ENCODE data around the gene MAFG. TPM values are rescaled to one million over a fixed set of nuclear protein-coding genes. Genes with fewer than 3 reads are reported as not detected.
A peak's percentile ranks its signal among the peaks of the same experiment; 100 is the strongest.

Gene MAFG
- total RNA-seq, 2 donors from 2014 or later: 19.6 to 35.2 TPM

- H3K36me3 Mint-ChIP-seq: peaks cover 5 to 8% of the 10 kb centered on the region in 2 donors
- ATAC-seq (no peak), DNase-seq (ENCODE audit: low spot score in 2 of 2) (no peak)
- H3K9me3 Mint-ChIP-seq: no peaks in the 10 kb centered on the region
- H3K27ac Mint-ChIP-seq: no peak overlapping the region
Measured at GRCh38 chr17:81878294-81878693, 49.2 kb downstream of the MAFG start.

- ATAC-seq (no peak), DNase-seq (ENCODE audit: low spot score in 2 of 2) (no peak)
- Mint-ChIP-seq H3K27ac (no peak overlapping the region), H3K36me3 (peaks cover 8 to 9% of the 10 kb centered on the region in 2 donors), H3K9me3 (no peaks in the 10 kb centered on the region)
Measured at GRCh38 chr17:81877569-81877968, 50.0 kb downstream of the MAFG start.

DNA sequence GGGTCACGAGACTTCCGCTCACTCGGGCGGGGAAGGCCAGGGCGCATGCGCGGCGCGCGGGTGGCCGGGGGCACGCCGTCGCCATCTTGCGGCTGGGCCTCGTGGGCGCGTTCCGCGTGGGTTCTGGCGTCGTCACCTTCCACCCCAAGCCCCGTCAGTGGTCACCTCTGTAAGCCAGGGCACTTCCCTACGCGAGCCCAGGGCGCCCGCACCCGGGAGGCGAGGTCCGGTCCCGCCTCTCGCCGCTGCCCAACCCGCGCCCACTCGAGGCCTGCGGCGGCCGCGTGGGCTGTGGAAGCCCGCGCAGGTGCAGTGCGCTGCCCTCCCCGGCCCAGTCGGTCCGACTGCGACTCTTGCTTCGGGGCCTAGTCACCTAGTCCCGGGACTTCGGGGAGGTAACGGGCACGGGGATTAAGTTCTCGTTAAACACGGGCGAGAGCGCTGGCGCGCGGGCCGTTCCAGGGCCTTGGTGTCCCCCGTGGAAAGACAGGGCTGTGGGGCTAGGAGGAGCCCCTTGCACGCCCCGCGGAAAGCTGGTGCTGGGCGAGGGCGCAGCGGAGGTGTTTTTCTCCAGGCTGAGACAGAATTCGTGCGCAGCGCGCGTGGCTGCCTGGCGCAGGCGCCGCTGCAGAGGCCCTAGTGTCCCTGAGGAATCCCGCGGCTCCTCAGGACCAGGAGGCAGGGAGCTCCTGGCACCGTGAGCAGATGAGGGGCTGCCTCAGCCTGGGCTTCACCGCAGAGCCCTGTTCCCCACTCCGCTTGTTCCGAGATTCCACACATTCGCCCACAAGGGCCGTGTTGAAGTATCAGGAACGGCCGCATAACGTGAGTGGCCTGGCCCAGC lies 55.9 kb downstream of the MAFG start:
- peaks cover 16 to 22% of the 10 kb centered on the region in 2 donors for H3K36me3 Mint-ChIP-seq
- peak in 1 of 2 donors; percentile 49 for ATAC-seq
- H3K27ac Mint-ChIP-seq: peak overlapping the region; percentile 96 to 97
- H3K9me3 Mint-ChIP-seq: no peaks in the 10 kb centered on the region
- peak; percentile 97 for DNase-seq (ENCODE audit: low spot score in 2 of 2)

- ATAC-seq: peak; percentile 71 to 73
- no peak for DNase-seq (ENCODE audit: low spot score in 2 of 2)
- H3K9me3 Mint-ChIP-seq: no peaks in the 10 kb centered on the region
- H3K27ac Mint-ChIP-seq: peak within 1 kb of the TSS; percentile 97
- H3K36me3 Mint-ChIP-seq: peaks cover 16 to 22% of the 10 kb centered on the region in 2 donors
Measured at GRCh38 chr17:81870981-81871386, 56.6 kb downstream of the MAFG start, which contains the start of gene ARHGDIA. Gene ARHGDIA (minus strand): TSS chr17:81871337. CDS start chr17:81869930, 1,407 bp downstream.

- ATAC-seq: peak; percentile 31 to 40
- DNase-seq (ENCODE audit: low spot score in 2 of 2): peak in 1 of 2 donors; percentile 53
- Mint-ChIP-seq H3K36me3 (peaks cover 16 to 22% of the 10 kb centered on the region in 2 donors), H3K9me3 (no peaks in the 10 kb centered on the region), H3K27ac (peak overlapping the region; percentile 97)
Measured at GRCh38 chr17:81870131-81870980, 57.2 kb downstream of the MAFG start.

DNA sequence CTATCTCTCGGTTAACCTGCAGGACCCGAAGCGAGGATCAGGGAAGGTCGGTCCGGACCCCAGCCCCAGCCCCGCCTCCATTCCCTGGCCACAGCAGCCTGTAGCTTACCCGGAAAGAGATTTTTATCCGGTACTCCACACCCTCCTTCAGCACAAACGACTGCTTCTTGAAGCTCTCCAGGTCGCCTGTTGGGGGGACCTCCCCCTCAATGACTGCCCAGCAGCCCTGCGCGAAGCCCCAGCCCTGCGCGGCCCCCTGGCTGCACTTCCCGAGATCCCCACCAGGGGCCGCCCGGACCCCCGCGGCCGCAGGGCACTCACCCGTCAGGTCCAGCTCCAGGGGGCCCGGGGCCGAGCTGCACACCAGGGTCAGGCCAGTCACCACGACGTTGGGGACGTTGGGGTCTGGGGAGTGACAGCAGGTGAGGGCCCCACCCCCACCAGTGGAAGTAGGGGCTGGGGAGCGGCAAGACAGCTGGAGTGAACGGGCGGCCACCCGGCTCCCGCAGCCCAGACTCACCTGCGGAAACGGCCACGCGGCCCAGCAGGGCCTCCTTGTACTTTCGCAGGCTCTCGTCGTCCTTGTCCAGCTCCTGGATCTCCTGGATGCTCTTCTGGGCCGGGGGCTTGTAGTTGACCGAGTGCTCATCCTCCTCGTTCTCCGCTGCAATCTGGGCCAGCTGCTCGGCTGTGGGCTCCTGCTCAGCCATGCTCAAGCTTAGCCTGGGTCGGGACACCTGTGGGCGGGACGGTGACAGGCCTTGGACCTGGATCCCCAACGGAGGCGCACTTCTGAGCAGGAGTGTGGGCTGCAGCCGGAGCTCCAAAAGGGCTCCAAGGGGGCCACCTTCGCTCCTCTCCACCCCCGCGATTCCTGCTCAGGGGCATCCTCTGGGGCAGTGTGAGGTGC lies 58.1 kb downstream of the MAFG start:
- DNase-seq (ENCODE audit: low spot score in 2 of 2): peak in 1 of 2 donors; percentile 70
- no peaks in the 10 kb centered on the region for H3K9me3 Mint-ChIP-seq
- no peak for ATAC-seq
- peak overlapping the region; percentile 92 to 97 for H3K27ac Mint-ChIP-seq
- peaks cover 16 to 22% of the 10 kb centered on the region in 2 donors for H3K36me3 Mint-ChIP-seq

DNA sequence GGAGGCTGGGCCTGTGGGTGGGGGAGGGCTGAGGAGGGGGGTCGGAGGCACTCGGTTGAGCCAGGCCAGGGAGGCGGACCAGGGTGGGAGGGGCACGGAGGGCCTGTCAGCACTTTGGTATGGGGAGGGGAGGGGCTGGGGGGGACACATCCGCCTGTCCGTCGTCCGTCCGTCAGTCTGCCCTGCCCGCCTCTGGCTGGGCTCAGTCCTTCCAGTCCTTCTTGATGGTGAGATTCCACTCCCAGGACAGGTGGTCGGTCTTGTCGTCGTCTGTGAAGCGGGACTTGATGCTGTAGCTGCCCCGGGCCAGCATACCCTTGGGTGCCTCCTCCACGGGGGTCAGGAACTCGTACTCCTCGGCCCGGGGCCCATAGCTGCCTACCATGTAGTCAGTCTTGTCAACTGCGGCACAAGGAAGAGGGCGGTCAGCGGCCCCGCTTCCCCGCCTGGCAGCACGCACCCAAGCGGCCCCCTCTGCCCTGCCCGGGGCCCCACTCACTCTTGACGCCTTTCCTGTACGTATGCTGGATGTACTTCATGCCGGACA lies 58.8 kb downstream of the MAFG start:
- no peaks in the 10 kb centered on the region for H3K9me3 Mint-ChIP-seq
- peak overlapping the region in 1 of 2 donors; percentile 97 for H3K27ac Mint-ChIP-seq
- H3K36me3 Mint-ChIP-seq: peaks cover 17 to 22% of the 10 kb centered on the region in 2 donors
- DNase-seq (ENCODE audit: low spot score in 2 of 2): no peak
- ATAC-seq: no peak

Other genes with a start within 250 kb of the MAFG start
- 10 to 100 TPM; 12.6 to 30.6 TPM for gene ARL16, start 243.9 kb downstream of the MAFG start, total RNA-seq
- gene HGS, start 243.7 kb downstream of the MAFG start, total RNA-seq: 100 to 1,000 TPM; 111 to 168 TPM
- 100 to 1,000 TPM in 1 of 2 donors, 10 to 100 TPM in 1; 61.8 to 105 TPM for gene MRPL12, start 224.4 kb downstream of the MAFG start, total RNA-seq
- 10 to 100 TPM; 23.0 to 27.8 TPM for gene SLC25A10, start 215.5 kb downstream of the MAFG start, total RNA-seq
- not detected for gene GCGR, start 123.6 kb downstream of the MAFG start, total RNA-seq
- 10 to 100 TPM; 40.4 to 55.3 TPM for gene MCRIP1, start 94.4 kb downstream of the MAFG start, total RNA-seq
- not detected for gene PPP1R27, start 92.7 kb downstream of the MAFG start, total RNA-seq
- gene P4HB, start 67.2 kb downstream of the MAFG start, total RNA-seq: 100 to 1,000 TPM; 382 to 460 TPM
- gene ARHGDIA, start 56.4 kb downstream of the MAFG start, total RNA-seq: 100 to 1,000 TPM; 328 to 513 TPM
- 100 to 1,000 TPM; 186 TPM for gene ALYREF, start 36.1 kb downstream of the MAFG start, total RNA-seq
- 100 to 1,000 TPM; 122 to 154 TPM for gene ANAPC11, start 36.0 kb downstream of the MAFG start, total RNA-seq
- gene NPB, start 25.5 kb downstream of the MAFG start, total RNA-seq: under 1 TPM in 1 of 2 donors, not detected in 1; 0.27 TPM
- 10 to 100 TPM; 16.4 to 20.1 TPM for gene PCYT2, start 16.3 kb downstream of the MAFG start, total RNA-seq
- gene SIRT7, start 9.6 kb downstream of the MAFG start, total RNA-seq: 10 to 100 TPM; 35.7 to 43.7 TPM
- 10 to 100 TPM; 30.3 to 75.1 TPM for gene PYCR1, start 9.6 kb upstream of the MAFG start, total RNA-seq
- not detected for gene MYADML2, start 19.5 kb upstream of the MAFG start, total RNA-seq
- 1 to 10 TPM in 1 of 2 donors, under 1 TPM in 1; 0.39 to 1.1 TPM for gene NOTUM, start 33.5 kb upstream of the MAFG start, total RNA-seq
- 10 to 100 TPM; 19.7 to 62.3 TPM for gene ASPSCR1, start 49.9 kb upstream of the MAFG start, total RNA-seq
- gene CENPX, start 95.1 kb upstream of the MAFG start, total RNA-seq: 10 to 100 TPM; 47.8 to 62.7 TPM
- gene LRRC45, start 95.6 kb upstream of the MAFG start, total RNA-seq: 10 to 100 TPM; 16.7 TPM
- gene RAC3, start 103.9 kb upstream of the MAFG start, total RNA-seq: 10 to 100 TPM in 1 of 2 donors, 1 to 10 TPM in 1; 5.7 to 13.5 TPM
- gene DCXR, start 110.0 kb upstream of the MAFG start, total RNA-seq: 100 to 1,000 TPM in 1 of 2 donors, 10 to 100 TPM in 1; 85.5 to 128 TPM
- gene RFNG, start 124.1 kb upstream of the MAFG start, total RNA-seq: 10 to 100 TPM; 21.5 to 24.2 TPM
- gene GPS1, start 124.2 kb upstream of the MAFG start, total RNA-seq: 10 to 100 TPM; 60.3 to 77.1 TPM
- 100 to 1,000 TPM in 1 of 2 donors, 10 to 100 TPM in 1; 86.2 to 103 TPM for gene DUS1L, start 138.1 kb upstream of the MAFG start, total RNA-seq
- gene FASN, start 170.5 kb upstream of the MAFG start, total RNA-seq: 100 to 1,000 TPM in 1 of 2 donors, 10 to 100 TPM in 1; 82.6 to 171 TPM